Spleen (tissue), 7 donors: ENCODE results near the gene EXOC3.

Experiments used
- POLR2A ChIP-seq, 3 donors: fragments of 450-650 bp; IDR thresholded peaks; one replicate each; pipeline ENCODE4 v1.5.1; 2017; ENCODE audit warnings: antibody characterized with exemption in 3 of 3, mild to moderate bottlenecking in 1 of 3
- POLR2AphosphoS5 ChIP-seq, 3 donors: sonication (generic); formaldehyde crosslinking; IDR thresholded peaks; one replicate each; pipeline ENCODE4 v1.5.1; 2017; ENCODE audit warnings: antibody characterized with exemption in 3 of 3
- TF ChIP-seq, protein P1 (sequence below), 11 experiments: fragments of 200-600 bp in 7 of 11; fragments of 450-650 bp in 4 of 11; sonication (generic) in 4 of 11; IDR thresholded peaks in 8 of 11; conservative IDR thresholded peaks in 3 of 11; 1 replicate in 7 of 11; 2 replicates in 4 of 11; pipeline versions ENCODE4 v1.4.0 to v1.8.0; 2016 to 2021; ENCODE audit warnings: antibody characterized with exemption in 11 of 11, inconsistent platforms in 4 of 11, mild to moderate bottlenecking in 1 of 11
- donor health status: DM: no; HTN: no; CAD: no; lungs with moderate emphysema.
- donor health status: DM: no; HTN: no; CAD: no.
- donor health status: DM: no; HTN: no; CAD: no.

GRCh38 chr5:469752-470483 lies 26.9 kb downstream of the EXOC3 start:
- TF ChIP-seq, protein P1, sequence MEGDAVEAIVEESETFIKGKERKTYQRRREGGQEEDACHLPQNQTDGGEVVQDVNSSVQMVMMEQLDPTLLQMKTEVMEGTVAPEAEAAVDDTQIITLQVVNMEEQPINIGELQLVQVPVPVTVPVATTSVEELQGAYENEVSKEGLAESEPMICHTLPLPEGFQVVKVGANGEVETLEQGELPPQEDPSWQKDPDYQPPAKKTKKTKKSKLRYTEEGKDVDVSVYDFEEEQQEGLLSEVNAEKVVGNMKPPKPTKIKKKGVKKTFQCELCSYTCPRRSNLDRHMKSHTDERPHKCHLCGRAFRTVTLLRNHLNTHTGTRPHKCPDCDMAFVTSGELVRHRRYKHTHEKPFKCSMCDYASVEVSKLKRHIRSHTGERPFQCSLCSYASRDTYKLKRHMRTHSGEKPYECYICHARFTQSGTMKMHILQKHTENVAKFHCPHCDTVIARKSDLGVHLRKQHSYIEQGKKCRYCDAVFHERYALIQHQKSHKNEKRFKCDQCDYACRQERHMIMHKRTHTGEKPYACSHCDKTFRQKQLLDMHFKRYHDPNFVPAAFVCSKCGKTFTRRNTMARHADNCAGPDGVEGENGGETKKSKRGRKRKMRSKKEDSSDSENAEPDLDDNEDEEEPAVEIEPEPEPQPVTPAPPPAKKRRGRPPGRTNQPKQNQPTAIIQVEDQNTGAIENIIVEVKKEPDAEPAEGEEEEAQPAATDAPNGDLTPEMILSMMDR (IDR thresholded peaks at IDR 0.05 in 8 of 11, conservative IDR thresholded peaks at IDR 0.05 in 3 of 11), result no peak
- TF ChIP-seq POLR2A (IDR thresholded peaks at IDR 0.05) (no peak), POLR2AphosphoS5 (IDR thresholded peaks at IDR 0.05) (peak; percentile 4 to 69 (median 39))
